HCT116 (cell line): ENCODE measurements around the gene PSMD4. TPM values are rescaled to one million over a fixed set of nuclear protein-coding genes. Genes with fewer than 3 reads are reported as not detected.

Experiments used
- ATAC-seq: fragments of 200-7000 bp; cut with Tn5 transposase; 2 replicates; pipeline ENCODE4 v1.9.1; 2020; ENCODE audit warnings: mild to moderate bottlenecking, moderate library complexity
- BruUV-seq: library from RNA; stranded (reverse); fragments of 400-500 nt; replicated peaks from 2 replicates; lab custom pipeline; 2021; lab: Mats Ljungman, UMichigan
- CTCF ChIA-PET: fragments of 300-600 bp; sonication (Branson Sonifier 250); formaldehyde crosslinking; loops from one replicate; lab custom pipeline; 2021; ENCODE audit warnings: antibody characterized with exemption; lab: Charles Lee
- POLR2A ChIA-PET: fragments of 300-600, 350-600 bp; sonication (Branson Sonifier 250); formaldehyde crosslinking; loops from one replicate; lab custom pipeline; 2021; ENCODE audit warnings: antibody characterized with exemption; lab: Charles Lee
- RAD21 ChIA-PET, 2 experiments: fragments of 300-600 bp; sonication (Branson Sonifier 250); formaldehyde crosslinking; loops; one replicate each; lab custom pipeline; 2023; ENCODE audit warnings: low total read pairs in 2 of 2; ENCODE audit not compliant: uncharacterized antibody in 2 of 2, unreplicated experiment in 2 of 2, low non-redundant PET in 1 of 2; lab: Charles Lee
- DNase-seq: peaks from one replicate; pipeline ENCODE4 v3.0.0-alpha.2; 2010; ENCODE audit warnings: low read depth, low spot score
- H2AFZ ChIP-seq: fragments of 200-600 bp; shearing (Covaris generic), sonication (generic); 2 replicates; pipeline ENCODE4 v1.6.1; 2017; ENCODE audit warnings: low read depth, mixed run types, mixed read lengths, antibody characterized with exemption, low read length; ENCODE audit not compliant: poor library complexity, severe bottlenecking
- H3K27ac ChIP-seq: 2 replicates; pipeline ENCODE4 v1.5.1; 2012; ENCODE audit warnings: low read depth, low read length
- H3K27me3 ChIP-seq: fragments of 200-600 bp; sonication (generic); 2 replicates; pipeline ENCODE4 v1.6.1; 2016; ENCODE audit warnings: mixed run types, low read length, mixed read lengths; ENCODE audit not compliant: insufficient read depth
- H3K36me3 ChIP-seq, 2 experiments: fragments of 200-500 bp in 1 of 2; fragments of 200-600 bp in 1 of 2; sonication (Bioruptor generic) in 1 of 2; sonication (generic) in 1 of 2; 2 replicates each; pipeline versions ENCODE4 v1.5.1 to v1.6.1; 2014 to 2016; ENCODE audit warnings: low read length in 2 of 2, inconsistent platforms in 1 of 2, mixed read lengths in 1 of 2, mixed run types in 1 of 2; ENCODE audit not compliant: insufficient read depth in 2 of 2, control insufficient read depth in 1 of 2
- H3K4me1 ChIP-seq, 2 experiments: fragments of 200-600 bp in 1 of 2; sonication (generic) in 1 of 2; 2 replicates each; pipeline versions ENCODE4 v1.5.1 to v1.6.1; 2012 to 2017; ENCODE audit warnings: low read length in 2 of 2, inconsistent platforms in 1 of 2, mild to moderate bottlenecking in 1 of 2, mixed read lengths in 1 of 2, mixed run types in 1 of 2, moderate library complexity in 1 of 2; ENCODE audit not compliant: insufficient read depth in 2 of 2, control insufficient read depth in 1 of 2
- H3K4me2 ChIP-seq: fragments of 200-600 bp; sonication (generic); 2 replicates; pipeline ENCODE4 v1.6.1; 2017; ENCODE audit warnings: mixed run types, low read length, mixed read lengths
- H3K4me3 ChIP-seq, 2 experiments: fragments of 200-600 bp in 1 of 2; sonication (generic) in 1 of 2; replicated peaks in 1 of 2; 2 replicates each; pipeline ENCODE4 v1.5.1; 2011 to 2016; ENCODE audit warnings: low read length in 2 of 2, control low read depth in 1 of 2, low read depth in 1 of 2, mild to moderate bottlenecking in 1 of 2, mixed read lengths in 1 of 2, mixed run types in 1 of 2
- H3K79me2 ChIP-seq: fragments of 200-600 bp; sonication (generic); 2 replicates; pipeline ENCODE4 v1.6.1; 2017; ENCODE audit warnings: mild to moderate bottlenecking, mixed run types, low read length, moderate library complexity, mixed read lengths; ENCODE audit not compliant: insufficient read depth
- H3K9ac ChIP-seq: fragments of 200-600 bp; sonication (generic); 2 replicates; pipeline ENCODE4 v1.6.1; 2016; ENCODE audit warnings: low read length, mixed read lengths
- H3K9me2 ChIP-seq: fragments of 200-600 bp; sonication (generic), shearing (Covaris generic); 2 replicates; pipeline ENCODE4 v1.6.1; 2017; ENCODE audit warnings: mixed run types, mild to moderate bottlenecking, moderate library complexity; ENCODE audit not compliant: insufficient read depth
- H3K9me3 ChIP-seq, 2 experiments: fragments of 200-500 bp in 1 of 2; fragments of 200-600 bp in 1 of 2; sonication (Bioruptor generic) in 1 of 2; sonication (generic) in 1 of 2; 2 replicates each; pipeline ENCODE4 v1.6.1; 2014 to 2017; ENCODE audit warnings: low read length in 2 of 2, mixed read lengths in 2 of 2, inconsistent platforms in 1 of 2, low read depth in 1 of 2, mild to moderate bottlenecking in 1 of 2, mixed run types in 1 of 2, moderate library complexity in 1 of 2; ENCODE audit not compliant: control insufficient read depth in 1 of 2, insufficient read depth in 1 of 2
- H4K20me1 ChIP-seq: fragments of 200-600 bp; sonication (generic), shearing (Covaris generic); 2 replicates; pipeline ENCODE4 v1.6.1; 2017; ENCODE audit warnings: mixed run types, mild to moderate bottlenecking, moderate library complexity; ENCODE audit not compliant: insufficient read depth
- CBX3 ChIP-seq: IDR thresholded peaks from 2 replicates; pipeline ENCODE4 v1.6.1; 2012; ENCODE audit warnings: low read depth
- CTCF ChIP-seq, 3 experiments: fragments of 200-600 bp in 1 of 3; sonication (generic) in 1 of 3; IDR thresholded peaks in 2 of 3; conservative IDR thresholded peaks in 1 of 3; 2 replicates each; pipeline ENCODE4 v1.5.1; 2012 to 2017; ENCODE audit warnings: low read depth in 2 of 3, low read length in 2 of 3, antibody characterized with exemption in 1 of 3, borderline replicate concordance in 1 of 3, control low read depth in 1 of 3, mild to moderate bottlenecking in 1 of 3, mixed read lengths in 1 of 3, mixed run types in 1 of 3, moderate library complexity in 1 of 3; ENCODE audit not compliant: insufficient read depth in 1 of 3
- EZH2 ChIP-seq: fragments of 200-600 bp; sonication (generic); IDR thresholded peaks from 2 replicates; pipeline ENCODE4 v1.6.1; 2017; ENCODE audit warnings: antibody characterized with exemption, mixed run types
- EZH2phosphoT487 ChIP-seq: fragments of 200-600 bp; IDR thresholded peaks from 2 replicates; pipeline ENCODE4 v1.6.1; 2018; ENCODE audit warnings: antibody characterized with exemption, borderline replicate concordance
- JUND ChIP-seq: IDR thresholded peaks from 2 replicates; pipeline ENCODE4 v1.6.1; 2012
- MAX ChIP-seq: IDR thresholded peaks from 2 replicates; pipeline ENCODE4 v1.6.1; 2012
- POLR2A ChIP-seq: IDR thresholded peaks from 2 replicates; pipeline ENCODE4 v1.7.0; 2011; ENCODE audit warnings: borderline replicate concordance; ENCODE audit not compliant: insufficient read depth, insufficient read length; ENCODE audit errors: extremely low read depth
- POLR2AphosphoS5 ChIP-seq: IDR thresholded peaks from 2 replicates; pipeline ENCODE4 v1.6.1; 2011; ENCODE audit warnings: mild to moderate bottlenecking, low read depth, low read length, moderate library complexity
- REST ChIP-seq: IDR thresholded peaks from 2 replicates; pipeline ENCODE4 v1.6.1; 2012; ENCODE audit warnings: low read depth
- SIN3A ChIP-seq: IDR thresholded peaks from 2 replicates; pipeline ENCODE4 v1.6.1; 2012; ENCODE audit warnings: low read depth
- SP1 ChIP-seq: IDR thresholded peaks from 2 replicates; pipeline ENCODE4 v1.6.1; 2012; ENCODE audit warnings: low read depth
- TCF7L2 ChIP-seq: IDR thresholded peaks from 2 replicates; pipeline ENCODE4 v1.7.0; 2011; ENCODE audit warnings: borderline replicate concordance, inconsistent platforms; ENCODE audit not compliant: insufficient read depth, insufficient read length; ENCODE audit errors: extremely low read depth
- YY1 ChIP-seq: IDR thresholded peaks from 2 replicates; pipeline ENCODE4 v1.6.1; 2011; ENCODE audit warnings: low read length, low read depth, moderate library complexity, mild to moderate bottlenecking; ENCODE audit not compliant: insufficient replicate concordance; ENCODE audit errors: extremely low read depth
- ZFX ChIP-seq: fragments of 450-650 bp; IDR thresholded peaks from 2 replicates; pipeline ENCODE4 v1.6.1; 2017
- ZNF274 ChIP-seq: fragments of 200-500 bp; sonication (Bioruptor generic); IDR thresholded peaks from 2 replicates; pipeline ENCODE4 v1.6.1; 2014; ENCODE audit warnings: mild to moderate bottlenecking, low read depth, low read length, inconsistent platforms
- intact Hi-C: fragments of 100-400 bp; cut with micrococcal nuclease; formaldehyde crosslinking; loops from 2 replicates; pipeline ENCODE4 v1.10.0; 2022
- total RNA-seq: library from RNA; stranded (reverse); gene quantifications from one replicate; pipeline ENCODE4 v1.2.1, GENCODE V29; 2021; ENCODE audit not compliant: unreplicated experiment
- TF ChIP-seq, protein P1 (sequence below): IDR thresholded peaks from 2 replicates; pipeline ENCODE4 v1.6.1; 2011; ENCODE audit warnings: mild to moderate bottlenecking, low read length, moderate library complexity; ENCODE audit not compliant: insufficient replicate concordance; ENCODE audit errors: extremely low read depth

The PSMD4 gene
- total RNA-seq, 1 experiment from 2014 or later = 225 TPM

DNA sequence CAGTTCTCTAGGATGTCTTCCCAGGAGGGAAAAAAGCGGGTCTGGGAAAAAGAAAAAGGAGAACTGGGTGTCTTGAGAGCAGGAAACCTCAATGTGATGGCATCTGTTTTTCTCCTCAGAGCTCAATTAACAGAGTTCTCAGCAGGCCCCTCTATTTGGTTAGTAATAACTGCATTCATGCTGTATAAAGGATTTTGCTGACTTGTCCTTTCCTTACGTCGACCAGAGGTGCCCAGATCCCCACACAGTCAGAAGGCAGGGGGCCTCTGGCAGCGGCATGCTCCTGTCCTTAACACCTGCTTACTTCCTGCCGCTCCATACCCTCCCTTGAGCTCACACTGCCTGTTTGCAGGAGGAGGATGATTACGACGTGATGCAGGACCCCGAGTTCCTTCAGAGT is 12.3 kb downstream of the PSMD4 start:
- TF ChIP-seq, protein P1, sequence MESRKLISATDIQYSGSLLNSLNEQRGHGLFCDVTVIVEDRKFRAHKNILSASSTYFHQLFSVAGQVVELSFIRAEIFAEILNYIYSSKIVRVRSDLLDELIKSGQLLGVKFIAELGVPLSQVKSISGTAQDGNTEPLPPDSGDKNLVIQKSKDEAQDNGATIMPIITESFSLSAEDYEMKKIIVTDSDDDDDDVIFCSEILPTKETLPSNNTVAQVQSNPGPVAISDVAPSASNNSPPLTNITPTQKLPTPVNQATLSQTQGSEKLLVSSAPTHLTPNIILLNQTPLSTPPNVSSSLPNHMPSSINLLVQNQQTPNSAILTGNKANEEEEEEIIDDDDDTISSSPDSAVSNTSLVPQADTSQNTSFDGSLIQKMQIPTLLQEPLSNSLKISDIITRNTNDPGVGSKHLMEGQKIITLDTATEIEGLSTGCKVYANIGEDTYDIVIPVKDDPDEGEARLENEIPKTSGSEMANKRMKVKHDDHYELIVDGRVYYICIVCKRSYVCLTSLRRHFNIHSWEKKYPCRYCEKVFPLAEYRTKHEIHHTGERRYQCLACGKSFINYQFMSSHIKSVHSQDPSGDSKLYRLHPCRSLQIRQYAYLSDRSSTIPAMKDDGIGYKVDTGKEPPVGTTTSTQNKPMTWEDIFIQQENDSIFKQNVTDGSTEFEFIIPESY = no peak
- TF ChIP-seq ZNF274 = no peak
- no peak for TF ChIP-seq SP1
- no peak for TF ChIP-seq YY1
- TF ChIP-seq TCF7L2 = no peak
- TF ChIP-seq POLR2A = no peak
- TF ChIP-seq JUND = no peak
- no peak for TF ChIP-seq CTCF (IDR thresholded peaks at IDR 0.05 in 2 of 3, conservative IDR thresholded peaks at IDR 0.05 in 1 of 3; ENCODE audit: borderline replicate concordance in 1 of 3, insufficient read depth in 1 of 3, low read depth in 2 of 3, low read length in 2 of 3)
- no peak for TF ChIP-seq CBX3
- no peak for TF ChIP-seq REST
- no peak for TF ChIP-seq MAX
- no peak for TF ChIP-seq EZH2
- TF ChIP-seq SIN3A = no peak
- TF ChIP-seq POLR2AphosphoS5 = no peak
- no peak for TF ChIP-seq ZFX
- no peak for TF ChIP-seq EZH2phosphoT487
- peaks cover 17% of the 10 kb centered on the region for H3K79me2 ChIP-seq
- no peak for ATAC-seq
- H3K27me3 ChIP-seq = no peaks in the 10 kb centered on the region
- H3K9me3 ChIP-seq = no peaks in the 10 kb centered on the region
- no peaks in the 10 kb centered on the region for H4K20me1 ChIP-seq
- H3K9me2 ChIP-seq = no peaks in the 10 kb centered on the region
- no peak overlapping the region for H3K27ac ChIP-seq
- CTCF ChIA-PET = no interaction called here
- H3K4me3 ChIP-seq = no peak overlapping the region
- H2AFZ ChIP-seq = no peak overlapping the region
- DNase-seq = no peak
- H3K9ac ChIP-seq = no peak overlapping the region
- RAD21 ChIA-PET = no interaction called here
- H3K36me3 ChIP-seq = peaks cover 26 to 37% of the 10 kb centered on the region in 2 experiments; a peak in 3 of 4 replicates
- POLR2A ChIA-PET = no interaction called here
- H3K4me2 ChIP-seq = no peak overlapping the region
- no TSS peak for BruUV-seq
- intact Hi-C loops = no loop called here
- no peaks in the 10 kb centered on the region for H3K4me1 ChIP-seq
